Lower leg skin (tissue), 4 donors: ENCODE results near the gene SKOR2. TPM values are rescaled to one million over a fixed set of nuclear protein-coding genes. Genes with fewer than 3 reads are reported as not detected.
"Not testable (repeated sequence)": the region's sequence is repeated elsewhere in the genome, so short reads cannot be mapped to it uniquely, and the experiment has no call there.

Source experiments
- DNase-seq, 2 donors: peaks; one replicate each; pipeline ENCODE4 v3.0.0-alpha.2; 2019; ENCODE audit warnings: low spot score in 2 of 2
- H3K4me3 ChIP-seq: fragments of 200-600 bp; sonication (generic); 2 replicates; pipeline ENCODE4 v1.5.1; 2017; ENCODE audit warnings: mild to moderate bottlenecking, low read depth; ENCODE audit not compliant: poor library complexity, severe bottlenecking
- POLR2A ChIP-seq, 2 donors: fragments of 450-650 bp; IDR thresholded peaks; one replicate each; pipeline ENCODE4 v1.6.1; 2016 to 2017; ENCODE audit warnings: antibody characterized with exemption in 2 of 2, mild to moderate bottlenecking in 1 of 2, moderate library complexity in 1 of 2
- WGBS, 2 donors: methylation state at CpG; one replicate each; pipeline ENCODE4 v1.1.5; 2018; 5-methylcytosine and 5-hydroxymethylcytosine counted together
- intact Hi-C: fragments of 100-400 bp; cut with DNase I; formaldehyde crosslinking; loops from one replicate; pipeline ENCODE4 v1.15.0; 2023; ENCODE audit warnings: low total_unique reads
- total RNA-seq, 4 donors: library from RNA; depleted of rRNA; stranded (reverse); fragments of >200 nt; gene quantifications; one replicate each; pipeline ENCODE4 v1.1.0, GENCODE V29; 2016
- TF ChIP-seq, protein P1 (sequence below), 3 donors: fragments of 450-650 bp; IDR thresholded peaks; one replicate each; pipeline ENCODE4 v1.5.1; 2016; ENCODE audit warnings: antibody characterized with exemption in 3 of 3, mild to moderate bottlenecking in 3 of 3, moderate library complexity in 2 of 3

Gene SKOR2
- total RNA-seq, 4 donors from 2014 or later: not detected

DNA sequence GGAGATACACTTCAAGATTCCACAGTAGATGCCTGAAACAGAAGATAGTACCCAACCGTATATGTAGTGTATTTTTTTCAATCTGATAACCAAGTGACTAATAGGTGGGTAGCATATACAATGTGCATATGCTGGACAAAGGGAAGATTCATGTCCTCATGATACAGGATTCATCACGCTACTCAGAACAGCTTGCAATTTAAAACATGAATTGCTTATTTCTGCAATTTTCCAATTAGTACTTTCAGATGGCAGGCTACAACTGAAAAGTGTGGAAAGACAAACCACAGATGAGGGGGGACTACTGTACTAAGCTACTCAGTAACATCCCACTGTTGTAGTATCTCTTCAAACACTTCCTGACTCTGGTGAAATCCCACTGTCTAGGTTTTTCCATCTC, 79.0 kb downstream of the SKOR2 start:
- intact Hi-C loops: no loop called here
- no peak for TF ChIP-seq POLR2A (IDR thresholded peaks at IDR 0.05)
- TF ChIP-seq, protein P1, sequence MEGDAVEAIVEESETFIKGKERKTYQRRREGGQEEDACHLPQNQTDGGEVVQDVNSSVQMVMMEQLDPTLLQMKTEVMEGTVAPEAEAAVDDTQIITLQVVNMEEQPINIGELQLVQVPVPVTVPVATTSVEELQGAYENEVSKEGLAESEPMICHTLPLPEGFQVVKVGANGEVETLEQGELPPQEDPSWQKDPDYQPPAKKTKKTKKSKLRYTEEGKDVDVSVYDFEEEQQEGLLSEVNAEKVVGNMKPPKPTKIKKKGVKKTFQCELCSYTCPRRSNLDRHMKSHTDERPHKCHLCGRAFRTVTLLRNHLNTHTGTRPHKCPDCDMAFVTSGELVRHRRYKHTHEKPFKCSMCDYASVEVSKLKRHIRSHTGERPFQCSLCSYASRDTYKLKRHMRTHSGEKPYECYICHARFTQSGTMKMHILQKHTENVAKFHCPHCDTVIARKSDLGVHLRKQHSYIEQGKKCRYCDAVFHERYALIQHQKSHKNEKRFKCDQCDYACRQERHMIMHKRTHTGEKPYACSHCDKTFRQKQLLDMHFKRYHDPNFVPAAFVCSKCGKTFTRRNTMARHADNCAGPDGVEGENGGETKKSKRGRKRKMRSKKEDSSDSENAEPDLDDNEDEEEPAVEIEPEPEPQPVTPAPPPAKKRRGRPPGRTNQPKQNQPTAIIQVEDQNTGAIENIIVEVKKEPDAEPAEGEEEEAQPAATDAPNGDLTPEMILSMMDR (IDR thresholded peaks at IDR 0.05): no peak
- WGBS, 2 donors: 72 to 79% methylated on average over 2 of the region's 2 CpGs
- no peak for DNase-seq
- H3K4me3 ChIP-seq: no peak overlapping the region

DNA sequence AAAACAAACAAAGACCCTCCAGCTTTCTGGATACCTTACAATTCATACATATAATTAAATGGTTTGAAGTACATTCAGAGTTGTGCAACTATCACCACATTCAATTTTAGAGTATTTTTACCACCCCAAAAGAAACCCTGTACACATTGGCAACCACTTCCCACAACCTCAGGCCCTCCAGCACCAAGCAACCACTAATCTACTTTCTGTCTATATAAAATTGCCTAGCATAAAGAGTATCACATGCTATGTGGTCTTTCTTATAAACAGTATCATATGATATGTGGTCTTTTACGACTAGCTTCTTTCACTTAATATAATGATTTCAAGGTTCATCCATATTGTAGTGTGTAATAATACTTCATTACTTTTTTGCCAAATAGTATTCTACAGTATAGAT, 82.5 kb downstream of the SKOR2 start:
- TF ChIP-seq, protein P1 (IDR thresholded peaks at IDR 0.05): no peak
- TF ChIP-seq POLR2A (IDR thresholded peaks at IDR 0.05): no peak
- DNase-seq: no peak
- 69% methylated on average over 1 of the region's 1 CpG for WGBS, 2 donors
- intact Hi-C loops: no loop called here
- no peak overlapping the region for H3K4me3 ChIP-seq

DNA sequence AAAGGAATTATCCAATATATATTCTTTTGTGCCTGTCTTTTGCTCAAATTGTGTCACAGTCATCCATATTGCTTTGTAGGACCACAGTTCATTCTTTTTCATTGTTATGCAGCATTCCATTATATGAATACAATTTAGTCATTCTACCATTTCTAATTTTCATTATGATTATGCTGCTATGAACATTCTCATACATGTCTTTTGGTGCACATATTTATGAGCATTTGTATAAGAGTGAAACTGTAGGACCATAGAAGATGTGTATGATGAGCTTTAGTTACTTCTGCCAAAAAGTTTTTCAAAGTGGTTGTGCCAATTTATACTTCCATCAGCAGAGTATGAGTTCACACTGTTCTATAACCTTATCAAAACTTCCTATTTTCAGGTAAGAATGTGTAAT, 83.0 kb downstream of the SKOR2 start:
- intact Hi-C loops: no loop called here
- no peak overlapping the region for H3K4me3 ChIP-seq
- TF ChIP-seq, protein P1 (IDR thresholded peaks at IDR 0.05): no peak
- TF ChIP-seq POLR2A (IDR thresholded peaks at IDR 0.05): no peak
- no peak for DNase-seq

DNA sequence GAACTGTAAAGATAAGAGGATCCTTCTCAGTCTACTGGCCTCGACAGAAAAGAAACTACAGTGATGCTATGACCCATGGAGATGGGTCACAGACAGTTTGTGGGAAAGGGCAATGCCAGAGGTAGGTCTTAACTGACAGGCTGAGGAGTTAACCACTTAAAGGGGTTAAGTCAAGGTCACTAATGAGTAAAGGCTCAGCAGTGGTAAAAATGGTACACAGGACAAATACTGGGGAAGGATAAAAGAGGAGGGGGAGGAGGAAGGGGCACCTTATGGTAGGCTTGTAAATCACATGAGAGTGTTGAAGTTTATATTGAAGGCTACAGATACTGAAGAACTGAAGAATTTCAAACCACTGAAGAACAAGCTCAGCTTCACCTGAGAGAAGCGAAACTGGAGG, 85.2 kb downstream of the SKOR2 start:
- 86 to 90% methylated on average over 2 of the region's 2 CpGs for WGBS, 2 donors
- DNase-seq: no peak
- TF ChIP-seq, protein P1 (IDR thresholded peaks at IDR 0.05): no peak
- no peak for TF ChIP-seq POLR2A (IDR thresholded peaks at IDR 0.05)
- intact Hi-C loops: no loop called here
- H3K4me3 ChIP-seq: no peak overlapping the region

DNA sequence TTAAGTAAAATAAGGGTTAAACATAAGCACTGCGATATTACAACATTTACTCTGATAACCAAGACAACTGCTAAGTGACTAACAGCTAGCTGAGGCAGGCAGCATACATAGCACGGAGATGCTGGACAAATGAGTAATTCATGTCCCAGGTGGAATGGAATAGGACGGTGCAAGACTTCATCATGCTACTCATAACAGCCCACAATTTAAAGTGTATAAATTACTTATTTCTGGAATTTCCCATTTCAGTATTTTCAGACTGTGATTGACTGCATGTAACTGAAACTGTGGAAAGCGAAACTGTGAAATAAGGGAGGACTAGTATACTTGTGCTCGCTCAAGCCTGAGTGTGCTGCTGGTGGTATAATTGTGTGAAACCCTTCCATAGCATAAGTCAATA, 88.2 kb downstream of the SKOR2 start:
- TF ChIP-seq, protein P1 (IDR thresholded peaks at IDR 0.05): no peak
- no peak for TF ChIP-seq POLR2A (IDR thresholded peaks at IDR 0.05)
- no peak for DNase-seq
- H3K4me3 ChIP-seq: no peak overlapping the region
- 84 to 85% methylated on average over 5 of the region's 5 CpGs for WGBS, 2 donors
- intact Hi-C loops: no loop called here

DNA sequence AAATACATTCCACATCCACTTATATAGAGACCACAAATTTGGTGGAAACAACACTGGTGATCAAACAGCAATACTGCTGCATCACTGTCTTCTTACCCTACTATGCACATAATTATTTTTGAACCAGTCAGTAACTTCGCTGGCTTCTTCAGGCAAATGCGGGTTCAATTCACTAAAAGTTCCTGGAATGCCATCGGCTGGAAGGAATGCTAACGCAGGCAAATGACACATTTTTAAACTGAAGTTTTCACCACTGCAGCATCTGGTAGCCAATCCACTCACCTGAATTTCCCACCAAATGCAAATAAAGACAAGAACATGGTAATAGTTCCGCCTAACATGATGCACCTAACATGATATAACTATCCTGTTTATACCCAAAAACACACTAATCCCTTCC, 91.2 kb downstream of the SKOR2 start:
- intact Hi-C loops: no loop called here
- no peak overlapping the region for H3K4me3 ChIP-seq
- TF ChIP-seq, protein P1 (IDR thresholded peaks at IDR 0.05): no peak
- no peak for TF ChIP-seq POLR2A (IDR thresholded peaks at IDR 0.05)
- DNase-seq: no peak
- WGBS, 2 donors: 95% methylated on average over 5 of the region's 5 CpGs

DNA sequence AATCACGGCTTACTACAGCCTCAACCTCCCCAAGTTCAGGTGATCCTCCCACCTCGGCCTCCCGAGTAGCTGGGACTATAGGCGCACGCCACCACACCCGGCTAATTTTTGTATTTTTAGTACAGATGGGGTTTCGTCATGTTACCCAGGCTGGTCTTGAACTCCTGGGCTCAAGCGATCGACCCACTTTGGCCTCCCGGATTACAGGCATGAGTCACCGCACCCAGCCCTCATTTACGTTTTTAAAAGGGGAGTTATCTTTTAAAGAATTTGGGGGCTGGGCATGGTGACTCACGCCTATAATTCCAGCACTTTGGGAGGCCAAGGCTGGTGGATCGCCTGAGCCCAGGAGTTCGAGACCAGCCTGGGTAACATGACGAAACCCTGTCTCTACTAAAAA, 93.1 kb downstream of the SKOR2 start:
- H3K4me3 ChIP-seq, DNase-seq, intact Hi-C loops: not testable (repeated sequence)
- WGBS, 2 donors: 91 to 93% methylated on average over 16 of the region's 16 CpGs
